GM19397 (cell line): ENCODE measurements around the gene MRPL41.
"Not testable (repeated sequence)": the region's sequence is repeated elsewhere in the genome, so short reads cannot be mapped to it uniquely, and the experiment has no call there.

Experiments used
- ATAC-seq: cut with Tn5 transposase; IDR thresholded peaks from one replicate; pipeline ENCODE4 v1.9.1; 2021; ENCODE audit warnings: mild to moderate bottlenecking, moderate library complexity; ENCODE audit not compliant: unreplicated experiment

MRPL41 gene

DNA sequence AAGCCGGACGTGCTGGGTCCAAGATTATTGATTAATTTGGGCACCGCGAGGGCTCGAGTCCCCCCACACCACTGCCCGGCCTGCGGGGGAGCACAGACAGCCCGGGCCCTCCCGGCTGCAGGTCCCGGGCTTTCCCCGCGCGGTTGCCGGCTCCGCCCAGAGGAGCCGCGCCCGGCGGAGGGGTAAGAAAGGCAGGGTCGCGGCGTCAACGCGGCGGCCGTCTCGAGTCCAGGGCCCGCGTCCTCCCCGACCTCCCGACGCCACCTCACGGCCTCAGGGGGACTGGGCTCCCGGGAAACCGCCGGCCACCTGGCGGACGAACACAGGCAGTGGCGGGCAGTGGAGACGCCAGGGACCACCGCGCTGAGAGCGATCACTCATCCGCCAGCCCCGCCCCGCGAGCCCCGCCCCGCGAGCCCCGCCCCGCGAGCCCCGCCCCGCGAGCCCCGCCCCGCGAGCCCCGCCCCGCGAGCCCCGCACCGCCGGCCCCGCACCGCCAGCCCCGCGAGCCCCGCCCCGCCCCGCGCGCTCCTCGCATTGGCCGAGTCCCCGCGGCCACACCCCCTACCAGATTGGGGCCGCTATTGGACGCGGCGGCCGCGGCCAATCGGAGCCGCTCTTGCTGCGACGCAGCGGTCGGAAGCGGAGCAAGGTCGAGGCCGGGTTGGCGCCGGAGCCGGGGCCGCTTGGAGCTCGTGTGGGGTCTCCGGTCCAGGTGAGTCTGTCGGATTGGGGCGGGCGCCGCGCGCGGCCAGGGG, at the start of gene MRPL41:
MRPL41 (plus strand) TSS at position 616 of the 758 bp plus-strand sequence. CDS start 203 bp downstream, outside the sequence.
- ATAC-seq: peak; percentile 82

DNA sequence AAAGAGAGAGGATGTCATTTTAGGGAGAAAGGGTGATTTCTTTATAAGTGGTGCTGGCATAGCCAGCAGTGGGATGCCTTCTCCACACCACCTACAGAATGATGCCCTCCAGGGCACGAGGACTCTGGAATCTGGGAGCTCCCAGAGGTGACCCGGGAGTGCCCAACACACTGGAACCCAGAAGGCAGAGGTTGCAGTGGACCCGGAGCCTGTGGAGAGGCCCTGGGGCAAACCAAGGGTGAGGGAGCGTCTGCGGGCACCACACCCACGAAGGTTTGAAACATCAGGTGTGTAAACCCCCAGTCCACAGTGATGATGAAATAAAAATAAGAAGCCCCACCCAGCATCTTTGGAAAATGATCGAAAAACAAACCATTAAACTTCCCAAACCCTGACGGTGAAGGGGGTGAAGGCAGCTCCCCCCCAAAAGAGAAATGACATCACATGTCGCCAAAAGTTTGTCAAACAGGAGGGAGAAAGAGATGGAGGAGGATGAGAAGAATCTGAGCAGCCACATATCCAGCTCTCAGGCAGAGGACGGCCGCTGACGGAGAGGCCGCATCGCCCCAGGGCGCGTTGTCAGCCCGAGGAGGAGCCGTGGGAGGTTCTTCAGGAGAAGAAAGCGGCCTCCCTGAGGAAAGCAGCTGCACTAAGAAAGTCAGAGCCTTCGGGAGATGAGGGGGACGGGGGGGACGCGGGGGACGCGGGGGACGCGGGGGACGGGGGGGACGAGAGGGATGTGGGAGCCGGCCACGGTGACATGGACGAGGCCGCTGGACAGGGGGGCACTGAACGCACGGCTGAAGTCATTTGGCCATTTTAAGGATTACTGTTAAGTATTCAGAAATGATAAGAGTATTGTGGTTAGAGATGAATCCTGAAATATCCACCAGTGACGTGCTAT, 49.4 kb upstream of the MRPL41 start:
- no peak for ATAC-seq

DNA sequence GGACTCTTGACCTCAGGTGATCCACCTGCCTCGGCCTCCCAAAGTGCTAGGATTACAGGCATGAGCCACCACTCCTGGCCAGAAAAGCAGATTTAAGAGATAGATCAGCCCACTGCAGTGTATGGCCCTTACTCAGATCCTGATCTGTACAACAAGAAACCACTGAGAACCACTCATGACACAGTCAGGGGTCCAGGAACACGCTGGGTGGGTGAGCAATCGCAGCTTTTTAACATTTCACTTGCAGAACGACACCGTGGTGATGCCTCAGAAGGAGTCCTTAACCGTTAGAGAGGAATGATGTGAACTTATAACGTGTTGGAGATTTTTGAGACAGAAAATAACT, 47.3 kb upstream of the MRPL41 start:
- no peak for ATAC-seq

DNA sequence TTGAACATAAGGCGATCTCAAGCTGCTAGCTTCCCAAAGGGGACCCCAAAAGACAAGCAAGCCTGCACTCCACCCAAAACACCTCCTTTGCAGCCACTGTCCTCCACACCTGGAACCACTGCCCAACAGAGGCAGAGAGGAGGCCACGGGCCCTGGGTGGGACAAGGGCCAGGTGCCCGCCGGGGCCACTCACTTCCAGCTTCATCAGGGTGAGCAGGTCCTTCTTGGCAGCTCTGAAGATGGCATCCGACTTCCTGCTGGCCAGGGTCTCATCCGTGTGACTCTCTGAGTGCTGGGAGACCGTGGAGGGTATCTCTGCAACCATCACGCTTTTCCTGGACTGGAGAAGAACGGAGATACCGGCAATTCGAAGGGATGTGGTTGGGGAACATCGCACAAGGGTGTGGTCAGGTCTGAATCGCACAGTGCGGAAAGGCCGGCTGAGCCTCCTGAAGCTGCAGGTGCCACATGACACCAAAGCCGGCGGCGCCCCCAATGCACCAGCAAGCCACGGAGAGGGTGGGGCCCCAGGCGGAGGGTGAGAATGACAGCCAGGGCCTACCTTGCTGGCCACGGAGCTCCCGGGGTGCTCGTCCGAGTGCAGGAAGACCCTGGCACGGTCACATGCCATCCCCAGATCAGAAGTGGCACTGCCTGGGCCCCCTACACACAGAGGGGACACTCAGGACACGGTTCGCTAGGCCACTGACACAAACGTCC, 46.1 kb upstream of the MRPL41 start:
- no peak for ATAC-seq

DNA sequence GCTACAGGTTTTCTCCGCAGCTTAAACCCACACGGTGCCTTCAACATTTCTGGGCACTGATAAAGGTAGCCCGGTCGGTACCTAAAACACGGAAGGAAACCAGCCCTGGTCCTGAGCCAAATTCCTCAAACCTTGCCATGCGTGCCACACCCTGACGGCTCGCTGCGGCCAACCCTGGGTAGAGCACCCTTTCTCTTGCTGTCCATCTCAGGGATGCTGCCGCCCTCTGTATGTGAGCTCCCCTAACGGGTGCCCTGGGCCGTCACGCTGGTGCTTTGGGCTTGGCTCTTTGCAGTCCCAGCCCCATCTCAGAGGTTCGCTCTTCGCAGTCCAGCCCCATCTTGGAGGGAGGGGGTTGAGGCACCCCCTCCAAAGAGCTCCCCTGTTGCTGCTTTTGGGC, 45.4 kb upstream of the MRPL41 start:
- ATAC-seq: no peak

DNA sequence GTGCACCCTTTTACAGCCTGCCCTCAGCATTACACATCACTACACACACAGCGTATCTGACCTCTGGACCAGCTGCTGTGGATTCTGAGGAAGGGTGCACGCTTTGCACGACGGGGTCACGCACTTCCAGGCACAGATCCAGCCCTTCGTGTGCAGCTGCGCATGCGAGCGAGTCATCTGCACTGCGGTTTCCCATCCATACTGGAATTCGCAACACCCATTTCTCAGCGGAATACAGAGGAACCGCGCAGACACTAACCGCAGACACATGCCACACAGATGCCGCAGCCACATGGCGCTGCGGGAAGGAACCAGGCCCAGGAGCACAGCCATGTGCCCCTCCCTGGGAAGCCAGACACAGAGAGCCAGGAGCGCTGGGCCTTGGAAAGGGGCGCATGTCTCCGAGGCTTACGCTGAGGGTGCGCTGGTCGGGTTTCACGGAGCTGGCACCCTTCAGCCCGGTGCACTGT, 44.9 kb upstream of the MRPL41 start:
- no peak for ATAC-seq

DNA sequence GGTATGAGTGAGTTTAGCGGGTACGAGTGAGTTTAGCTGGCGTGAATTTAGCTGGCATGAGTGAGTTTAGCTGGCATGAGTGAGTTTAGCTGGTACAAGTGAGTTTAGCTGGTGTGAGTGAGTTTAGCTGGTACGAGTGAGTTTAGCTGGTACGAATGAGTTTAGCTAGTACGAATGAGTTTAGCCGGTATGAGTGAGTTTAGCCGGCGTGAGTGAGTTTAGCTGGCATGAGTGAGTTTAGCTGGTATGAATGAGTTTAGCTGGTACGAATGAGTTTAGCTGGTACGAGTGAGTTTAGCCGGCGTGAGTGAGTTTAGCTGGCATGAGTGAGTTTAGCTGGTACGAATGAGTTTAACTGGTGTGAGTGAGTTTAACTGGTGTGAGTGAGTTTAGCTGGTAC, 42.5 kb upstream of the MRPL41 start:
- ATAC-seq: no peak

DNA sequence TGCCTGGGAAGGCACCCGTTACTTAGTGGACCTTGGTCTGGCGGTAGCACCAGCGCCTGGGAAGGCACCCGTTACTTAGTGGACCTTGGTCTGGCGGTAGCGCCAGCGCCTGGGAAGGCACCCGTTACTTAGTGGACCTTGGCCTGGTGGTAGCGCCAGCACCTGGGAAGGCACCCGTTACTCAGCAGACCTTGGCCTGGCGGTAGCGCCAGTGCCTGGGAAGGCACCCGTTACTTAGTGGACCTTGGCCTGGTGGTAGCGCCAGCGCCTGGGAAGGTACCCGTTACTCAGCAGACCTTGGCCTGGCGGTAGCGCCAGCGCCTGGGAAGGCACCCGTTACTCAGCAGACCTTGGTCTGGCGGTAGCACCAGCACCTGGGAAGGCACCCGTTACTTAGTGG, 40.6 kb upstream of the MRPL41 start:
- not testable (repeated sequence) for ATAC-seq

DNA sequence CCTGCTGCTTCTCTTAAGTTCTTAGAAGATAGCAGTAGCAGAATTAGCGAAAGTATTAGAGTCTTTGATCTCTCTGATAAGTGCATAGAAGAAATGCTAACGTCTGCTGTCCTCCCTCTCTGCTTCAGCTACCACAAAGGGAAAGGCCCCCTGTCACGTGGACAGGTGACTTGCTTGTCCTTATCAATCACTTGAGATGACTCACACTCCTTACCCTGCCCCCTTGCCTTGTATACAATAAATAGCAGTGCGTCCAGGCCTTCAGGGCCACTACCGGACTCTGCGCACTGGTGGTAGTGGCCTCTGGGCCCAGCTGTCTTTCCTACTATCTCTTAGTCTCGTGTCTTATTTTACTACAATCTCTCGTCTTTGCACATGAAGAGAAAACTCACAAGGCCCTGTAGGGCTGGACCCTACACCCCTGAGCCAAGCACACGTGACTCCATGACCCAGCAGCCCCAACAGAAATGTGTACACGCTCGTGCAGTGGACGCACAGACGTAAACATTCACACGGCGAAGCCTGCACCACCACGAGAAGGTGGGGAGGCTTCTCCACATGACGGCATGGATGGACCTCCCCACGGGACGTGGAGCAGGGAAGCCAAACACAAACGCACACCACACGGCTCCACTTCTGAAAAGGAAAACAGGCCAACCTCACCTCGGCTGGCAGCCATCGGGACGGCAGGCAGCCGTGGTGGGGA, 39.8 kb upstream of the MRPL41 start:
- no peak for ATAC-seq

DNA sequence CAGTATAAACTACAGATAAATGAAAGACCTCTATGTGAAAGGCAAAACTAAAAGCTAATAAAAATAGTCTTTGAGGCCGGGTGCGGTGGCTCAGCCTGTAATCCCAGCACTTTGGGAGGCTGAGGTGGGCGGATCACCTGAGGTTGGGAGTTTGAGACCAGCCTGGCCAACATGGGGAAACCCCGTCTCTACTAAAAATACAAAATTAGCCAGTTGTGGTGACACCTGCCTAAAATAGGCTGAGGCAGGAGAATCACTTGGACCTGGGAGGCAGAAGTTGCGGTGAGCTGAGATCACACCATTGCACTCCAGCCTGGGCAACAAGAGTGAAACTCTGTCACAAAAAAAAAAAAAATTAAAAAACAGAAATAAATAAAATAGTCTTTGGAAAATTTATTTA, 38.5 kb upstream of the MRPL41 start:
- ATAC-seq: not testable (repeated sequence)

DNA sequence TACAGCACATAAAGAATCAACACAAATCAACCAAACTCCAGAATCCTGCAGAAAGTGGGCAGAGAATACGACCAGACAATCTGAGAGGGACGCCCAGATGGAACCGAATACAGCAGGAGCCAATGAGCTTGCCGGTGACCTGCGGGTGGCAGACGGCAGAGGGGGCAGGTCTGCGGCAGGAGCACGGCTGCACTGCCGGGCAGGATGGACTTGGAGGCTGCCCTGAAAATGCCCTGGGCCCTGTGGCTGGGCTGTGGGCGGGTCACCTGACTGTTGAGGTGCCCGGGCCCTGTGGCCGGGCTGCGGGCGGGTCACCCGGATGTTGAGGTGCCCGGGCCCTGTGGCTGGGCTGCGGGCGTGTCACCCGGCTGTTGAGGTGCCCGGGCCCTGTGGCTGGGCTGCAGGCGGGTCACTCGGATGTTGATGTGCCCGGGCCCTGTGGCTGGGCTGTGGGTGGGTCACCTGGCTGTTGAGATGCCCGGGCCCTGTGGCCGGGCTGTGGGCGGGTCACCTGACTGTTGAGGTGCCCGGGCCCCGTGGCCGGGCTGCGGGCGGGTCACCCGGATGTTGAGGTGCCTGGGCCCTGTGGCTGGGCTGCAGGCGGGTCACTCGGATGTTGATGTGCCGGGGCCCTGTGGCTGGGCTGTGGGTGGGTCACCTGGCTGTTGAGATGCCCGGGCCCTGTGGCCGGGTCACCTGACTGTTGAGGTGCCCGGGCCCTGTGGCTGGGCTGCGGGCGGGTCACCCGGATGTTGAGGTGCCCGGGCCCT, 37.7 kb upstream of the MRPL41 start:
- ATAC-seq: not testable (repeated sequence)

DNA sequence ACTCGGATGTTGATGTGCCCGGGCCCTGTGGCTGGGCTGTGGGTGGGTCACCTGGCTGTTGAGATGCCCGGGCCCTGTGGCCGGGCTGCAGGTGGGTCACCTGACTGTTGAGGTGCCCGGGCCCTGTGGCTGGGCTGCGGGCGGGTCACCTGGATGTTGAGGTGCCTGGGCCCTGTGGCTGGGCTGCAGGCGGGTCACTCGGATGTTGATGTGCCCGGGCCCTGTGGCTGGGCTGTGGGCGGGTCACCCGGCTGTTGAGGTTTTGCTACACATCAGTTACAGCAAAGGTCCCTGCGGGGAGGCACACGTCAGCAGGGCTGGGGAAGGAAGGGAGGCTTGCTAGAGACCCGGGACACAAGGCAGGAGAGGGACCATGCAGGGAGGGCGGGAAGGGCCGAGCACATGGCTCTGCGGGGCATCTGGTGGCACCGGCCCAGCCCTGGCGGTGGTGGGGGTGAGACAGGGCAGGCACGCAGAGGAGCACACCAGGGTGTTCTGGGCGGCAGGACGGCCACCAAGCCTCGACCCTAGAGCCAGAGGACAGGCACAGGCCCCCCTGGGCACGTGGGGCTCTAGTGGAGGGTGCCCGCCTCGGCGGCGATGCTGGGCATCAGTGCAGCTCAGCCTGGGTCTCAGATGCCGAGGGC, 36.9 kb upstream of the MRPL41 start:
- ATAC-seq: no peak

DNA sequence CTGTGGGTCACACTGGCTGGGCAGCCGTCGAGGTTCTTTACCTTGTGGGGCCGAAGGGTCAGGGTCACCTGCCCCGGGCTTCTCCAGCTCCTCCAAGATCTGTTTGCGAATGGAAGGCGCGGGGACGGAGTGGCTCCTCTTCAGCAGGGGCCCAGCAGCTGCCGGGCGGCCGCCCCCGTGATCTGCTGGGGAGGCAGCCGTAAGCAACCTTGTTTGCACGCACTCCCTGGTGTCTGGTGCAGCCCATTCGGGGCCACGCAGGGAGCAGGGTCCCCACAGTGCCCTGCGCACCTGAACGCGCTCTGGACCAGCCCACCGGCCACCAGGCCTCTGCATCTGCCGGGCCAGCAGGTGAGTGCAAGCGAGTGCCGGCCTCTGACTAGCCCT, 36.3 kb upstream of the MRPL41 start:
- no peak for ATAC-seq

DNA sequence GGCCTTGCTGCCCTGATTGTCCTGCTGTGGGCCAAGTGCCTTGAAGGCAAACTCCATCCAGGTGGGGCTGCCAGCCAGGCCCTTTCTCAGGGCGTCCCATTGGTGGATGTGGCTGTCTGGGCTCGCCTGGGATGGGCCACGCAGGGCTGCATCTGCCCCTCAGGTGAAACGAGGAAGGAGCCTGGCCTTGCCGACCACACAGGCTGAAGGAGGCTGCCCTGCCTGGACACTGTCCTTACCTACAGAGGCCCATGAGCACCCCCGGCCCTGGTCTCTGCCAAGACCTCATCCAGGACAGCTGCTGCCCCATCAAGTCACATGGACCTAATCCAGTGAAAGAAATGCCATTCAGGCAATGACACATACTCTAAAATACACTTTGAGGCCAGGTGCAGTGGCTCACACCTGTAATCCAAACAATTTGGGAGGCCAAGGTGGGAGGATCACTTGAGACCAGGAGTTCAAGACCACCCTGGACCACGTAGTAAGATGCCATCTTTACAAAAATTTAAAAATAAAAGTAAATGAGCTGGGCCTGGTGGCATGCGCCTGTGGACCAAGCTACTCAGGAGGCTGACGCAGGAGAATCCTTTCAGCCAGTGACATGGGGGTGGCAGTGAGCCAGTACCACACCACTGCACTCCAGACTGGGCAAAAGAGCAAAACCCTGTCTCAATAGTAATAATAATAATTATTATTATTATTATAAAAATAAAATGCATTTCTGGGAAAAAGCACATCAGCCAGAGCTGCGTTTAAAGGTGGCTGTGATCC, 35.3 kb upstream of the MRPL41 start:
- ATAC-seq: no peak

DNA sequence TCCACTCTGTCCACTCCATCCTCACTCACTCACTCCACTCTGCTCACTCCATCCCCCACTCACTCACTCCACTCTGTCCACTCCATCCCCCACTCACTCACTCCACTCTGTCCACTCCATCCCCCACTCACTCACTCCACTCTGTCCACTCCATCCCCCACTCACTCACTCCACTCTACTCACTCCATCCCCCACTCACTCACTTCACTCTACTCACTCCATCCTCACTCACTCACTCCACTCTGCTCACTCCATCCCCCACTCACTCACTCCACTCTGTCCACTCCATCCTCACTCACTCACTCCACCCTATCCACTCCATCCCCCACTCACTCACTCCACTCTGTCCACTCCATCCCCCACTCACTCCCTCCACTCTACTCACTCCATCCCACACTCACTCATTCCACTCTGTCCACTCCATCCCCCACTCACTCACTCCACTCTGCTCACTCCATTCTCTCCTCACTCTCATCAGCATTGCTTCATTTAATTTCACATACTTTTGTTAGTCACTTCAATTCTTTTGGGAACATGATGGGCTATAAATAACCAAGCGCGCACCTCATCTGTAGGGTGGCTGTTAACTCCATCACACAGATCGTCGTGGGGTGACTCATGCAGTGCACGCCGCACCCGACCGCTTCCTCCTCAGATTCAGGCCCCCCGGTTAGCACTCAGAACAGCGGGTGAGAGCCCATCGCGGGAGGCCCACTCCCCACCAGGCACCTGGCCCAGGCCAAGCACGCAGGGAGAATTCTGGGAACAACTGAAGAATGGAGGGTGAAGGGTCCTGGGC, 32.8 kb upstream of the MRPL41 start:
- ATAC-seq: not testable (repeated sequence)

DNA sequence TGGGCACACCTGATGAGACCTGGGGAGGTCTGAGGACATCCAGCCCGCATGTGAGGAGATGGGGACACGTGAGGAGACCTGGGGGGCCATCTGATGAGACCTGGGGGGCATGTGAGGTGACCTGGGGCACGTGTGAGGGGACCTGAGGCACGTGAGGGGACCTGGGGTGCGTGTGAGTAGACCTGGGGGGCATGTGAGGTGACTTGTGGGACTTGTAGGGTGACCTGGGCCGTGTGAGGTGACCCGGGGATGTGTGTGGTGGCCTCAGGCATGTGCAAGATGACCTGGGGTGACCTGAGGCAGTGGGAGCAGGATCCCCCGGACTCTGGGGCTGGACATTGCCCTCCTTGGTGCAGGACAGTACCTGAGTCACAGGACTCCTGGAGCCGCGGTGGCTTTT, 32.1 kb upstream of the MRPL41 start:
- no peak for ATAC-seq

DNA sequence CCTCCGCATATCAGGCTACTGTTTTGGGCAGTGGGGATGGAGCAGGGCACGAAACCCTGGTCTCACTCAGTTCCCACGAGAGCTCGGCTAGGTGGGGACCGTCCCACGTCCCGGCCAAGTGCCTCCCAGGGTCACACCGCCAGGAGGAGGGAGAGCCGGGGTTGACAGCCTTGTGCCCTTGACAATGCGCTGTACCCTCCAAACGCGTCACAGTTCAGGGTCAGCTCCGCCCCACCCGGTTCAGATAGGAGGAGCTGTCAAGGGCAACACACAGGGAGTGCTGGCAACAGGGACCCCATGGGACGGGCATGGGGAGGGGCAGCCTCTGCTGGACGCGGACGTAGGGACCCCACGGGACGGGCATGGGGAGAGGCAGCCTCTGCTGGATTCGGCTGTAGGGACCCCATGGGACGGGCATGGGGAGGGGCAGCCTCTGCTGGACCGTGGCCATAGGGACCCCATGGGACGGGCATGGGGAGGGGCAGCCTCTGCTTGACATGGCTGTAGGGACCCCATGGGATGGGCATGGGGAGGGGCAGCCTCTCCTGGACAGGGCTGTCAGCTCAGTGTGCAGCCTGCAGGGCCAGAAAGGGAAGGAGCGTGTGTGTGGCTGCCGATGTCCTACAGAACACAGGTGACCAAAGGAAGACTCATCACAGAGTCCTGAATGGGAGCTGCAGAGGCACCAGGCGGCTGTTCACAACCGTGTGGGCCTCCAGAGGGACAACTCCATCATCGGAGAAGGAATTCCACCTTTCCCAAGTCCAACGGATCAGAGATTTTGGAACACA, 30.9 kb upstream of the MRPL41 start:
- no peak for ATAC-seq
